HepG2 (cell line): ENCODE measurements around the gene MAP3K1. TPM values are rescaled to one million over a fixed set of nuclear protein-coding genes. Genes with fewer than 3 reads are reported as not detected.

Source experiments
- ATAD3A ChIP-seq: sonication (generic); formaldehyde crosslinking; IDR thresholded peaks from 2 replicates; pipeline ENCODE4 v1.4.0; 2020; ENCODE audit warnings: missing genetic modification reagents
- CENPT ChIP-seq: sonication (generic); formaldehyde crosslinking; IDR thresholded peaks from 2 replicates; pipeline ENCODE4 v1.8.0; 2022; ENCODE audit warnings: low read depth, mild to moderate bottlenecking, moderate library complexity, missing genetic modification reagents
- HCFC1 ChIP-seq: fragments of 150-350 bp; IDR thresholded peaks from 2 replicates; pipeline ENCODE4 v1.6.1; 2014; ENCODE audit warnings: low read depth, low read length
- HOXD1 ChIP-seq: sonication (generic); formaldehyde crosslinking; IDR thresholded peaks from 2 replicates; pipeline ENCODE4 v1.5.0; 2020; ENCODE audit warnings: missing genetic modification reagents
- KDM2A ChIP-seq: sonication (generic); formaldehyde crosslinking; IDR thresholded peaks from 2 replicates; pipeline ENCODE4 v1.4.0; 2020; ENCODE audit warnings: low read depth, missing genetic modification reagents, borderline replicate concordance
- KLF13 ChIP-seq: sonication (generic); formaldehyde crosslinking; IDR thresholded peaks from 2 replicates; pipeline ENCODE4 v1.4.0; 2020; ENCODE audit warnings: mild to moderate bottlenecking, missing genetic modification reagents
- KLF9 ChIP-seq: IDR thresholded peaks from 2 replicates; pipeline ENCODE4 v1.6.1; 2016; ENCODE audit warnings: low read depth
- PAWR ChIP-seq: sonication (generic); formaldehyde crosslinking; IDR thresholded peaks from 2 replicates; pipeline ENCODE4 v1.4.0; 2020; ENCODE audit warnings: missing genetic modification reagents, mild to moderate bottlenecking, borderline replicate concordance
- SAP130 ChIP-seq: IDR thresholded peaks from 2 replicates; pipeline ENCODE4 v1.6.1; 2016; ENCODE audit warnings: low read depth
- SOX5 ChIP-seq: IDR thresholded peaks from 2 replicates; pipeline ENCODE4 v1.6.1; 2016; ENCODE audit warnings: borderline replicate concordance
- SP140L ChIP-seq: sonication (generic); formaldehyde crosslinking; IDR thresholded peaks from 2 replicates; pipeline ENCODE4 v1.4.0; 2020; ENCODE audit warnings: missing genetic modification reagents, borderline replicate concordance
- SSRP1 ChIP-seq: IDR thresholded peaks from 2 replicates; pipeline ENCODE4 v1.6.1; 2016; ENCODE audit warnings: control low read depth
- TAF1 ChIP-seq: sonication (generic); formaldehyde crosslinking; IDR thresholded peaks from 2 replicates; pipeline ENCODE4 v1.4.0; 2020; ENCODE audit warnings: missing genetic modification reagents
- ZFP82 ChIP-seq: sonication (generic); formaldehyde crosslinking; IDR thresholded peaks from 2 replicates; pipeline ENCODE4 v1.5.1; 2020; ENCODE audit warnings: mild to moderate bottlenecking, missing genetic modification reagents, borderline replicate concordance
- ZMYM2 ChIP-seq: sonication (generic); formaldehyde crosslinking; IDR thresholded peaks from 2 replicates; pipeline ENCODE4 v1.8.0; 2022; ENCODE audit warnings: mild to moderate bottlenecking, missing genetic modification reagents
- ZNF3 ChIP-seq: IDR thresholded peaks from 2 replicates; pipeline ENCODE4 v1.7.0; 2017; ENCODE audit warnings: inconsistent platforms
- ZNF33B ChIP-seq: sonication (generic); formaldehyde crosslinking; IDR thresholded peaks from 2 replicates; pipeline ENCODE4 v1.5.1; 2020; ENCODE audit warnings: mild to moderate bottlenecking, missing genetic modification reagents
- ZNF598 ChIP-seq: sonication (generic); formaldehyde crosslinking; IDR thresholded peaks from 2 replicates; pipeline ENCODE4 v1.5.1; 2020; ENCODE audit warnings: mild to moderate bottlenecking, missing genetic modification reagents, borderline replicate concordance
- ZNF678 ChIP-seq: sonication (generic); formaldehyde crosslinking; IDR thresholded peaks from 2 replicates; pipeline ENCODE4 v1.4.0; 2020; ENCODE audit warnings: mild to moderate bottlenecking, missing genetic modification reagents
- polyA plus RNA-seq, 8 experiments: library from polyadenylated mRNA; depleted of rRNA in 3 of 8; stranded (reverse) in 7 of 8; unstranded in 1 of 8; fragments of >200 nt; fragmentation: Illumina TruSeq in 4 of 8; extraction: Trizol in 4 of 8; gene quantifications; 2 replicates each; pipeline versions ENCODE4 v1.2.1 to v1.2.3, GENCODE V29; 2011 to 2016; ENCODE audit warnings: low read depth in 4 of 8, missing spikeins in 1 of 8, mixed read lengths in 1 of 8; ENCODE audit not compliant: insufficient read depth in 1 of 8
- total RNA-seq, 5 experiments: library from RNA; depleted of rRNA; stranded (reverse); fragments of >200 nt; fragmentation: Illumina TruSeq; extraction: Trizol; gene quantifications; 2 replicates each; pipeline ENCODE4 v1.2.3, GENCODE V29; 2016; ENCODE audit warnings: low read depth in 1 of 5
- TF ChIP-seq, protein P1 (sequence below): sonication (generic); formaldehyde crosslinking; IDR thresholded peaks from 2 replicates; pipeline ENCODE4 v1.5.0; 2020; ENCODE audit warnings: missing genetic modification reagents
- TF ChIP-seq, protein P2 (sequence below): sonication (generic); IDR thresholded peaks from 2 replicates; pipeline ENCODE4 v1.6.1; 2016; ENCODE audit warnings: low read depth, borderline replicate concordance
- TF ChIP-seq, protein P3 (sequence below): sonication (generic); formaldehyde crosslinking; IDR thresholded peaks from 2 replicates; pipeline ENCODE4 v1.8.0; 2023; ENCODE audit warnings: mild to moderate bottlenecking, missing genetic modification reagents
- TF ChIP-seq, protein P4 (sequence below): IDR thresholded peaks from 2 replicates; pipeline ENCODE4 v1.4.0; 2020; ENCODE audit warnings: mild to moderate bottlenecking, missing genetic modification reagents

Gene MAP3K1
- total and polyA plus RNA-seq, 2 of the 13 experiments (the other 11 are each of a cell fraction or from before 2014, with no cell fraction given) = 16.4 to 30.3 TPM

DNA sequence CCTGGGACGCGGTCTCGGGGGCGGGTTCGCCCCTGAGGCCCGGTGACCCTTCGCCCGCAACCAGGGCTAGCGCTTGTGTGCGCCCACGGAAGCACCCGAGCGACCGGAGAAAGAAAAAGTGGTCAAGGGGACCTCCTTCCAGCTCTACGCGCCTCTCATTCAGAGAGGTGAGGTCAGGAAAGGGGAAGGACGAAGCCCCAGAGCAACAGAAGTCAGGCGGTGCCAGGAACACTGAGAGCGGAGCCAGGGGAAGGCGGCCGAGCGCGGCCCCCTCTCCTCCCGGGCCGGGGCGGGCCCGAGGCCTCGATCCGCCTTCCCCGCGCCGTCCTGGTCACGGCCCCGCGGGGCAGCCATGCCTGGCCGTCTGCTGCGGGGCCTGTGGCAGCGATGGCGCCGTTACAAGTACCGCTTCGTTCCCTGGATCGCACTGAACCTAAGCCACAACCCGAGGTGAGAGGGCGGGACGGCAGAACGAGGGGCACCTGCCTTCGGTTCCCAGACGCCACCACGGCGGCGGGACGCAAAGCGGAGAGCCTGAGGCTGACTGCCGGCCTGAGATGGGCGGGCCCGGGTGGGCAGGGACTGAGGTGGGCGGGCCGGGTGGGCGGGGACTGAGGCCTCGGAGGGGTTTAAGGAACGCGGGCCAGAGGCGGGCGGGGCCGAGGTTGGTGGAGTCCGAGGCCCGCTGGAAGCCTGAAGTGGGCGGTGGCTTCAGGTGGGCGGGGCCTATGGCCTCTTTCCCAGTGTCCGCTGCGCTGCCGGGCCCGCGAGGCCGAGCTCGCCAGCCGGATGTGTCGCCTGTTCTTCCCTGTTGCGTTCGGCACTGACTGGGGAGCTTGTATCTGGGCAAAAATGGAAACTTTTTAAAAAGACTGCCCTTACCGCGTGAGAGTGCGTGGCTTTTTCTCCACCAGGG is 94.2 kb downstream of the MAP3K1 start, which contains the start of gene SETD9 (continued):
- TF ChIP-seq SAP130 = peak; percentile 71
- TF ChIP-seq TAF1 = peak; percentile 84
- peak; percentile 31; the same call in 1 of the 2 replicates for TF ChIP-seq KDM2A (CRISPR knock-in tag)
- 0 out of 2 replicates have a peak, but pooled peaks have one; percentile 9 for TF ChIP-seq HCFC1
- TF ChIP-seq CENPT (CRISPR knock-in tag) = no peak
- TF ChIP-seq ZNF3 (CRISPR knock-in tag) = no peak
- no peak for TF ChIP-seq KLF13
- 0 out of 2 replicates have a peak, but pooled peaks have one; percentile 18 for TF ChIP-seq HOXD1 (CRISPR knock-in tag)
- no peak for TF ChIP-seq SSRP1 (CRISPR knock-in tag)
- TF ChIP-seq, protein P1, sequence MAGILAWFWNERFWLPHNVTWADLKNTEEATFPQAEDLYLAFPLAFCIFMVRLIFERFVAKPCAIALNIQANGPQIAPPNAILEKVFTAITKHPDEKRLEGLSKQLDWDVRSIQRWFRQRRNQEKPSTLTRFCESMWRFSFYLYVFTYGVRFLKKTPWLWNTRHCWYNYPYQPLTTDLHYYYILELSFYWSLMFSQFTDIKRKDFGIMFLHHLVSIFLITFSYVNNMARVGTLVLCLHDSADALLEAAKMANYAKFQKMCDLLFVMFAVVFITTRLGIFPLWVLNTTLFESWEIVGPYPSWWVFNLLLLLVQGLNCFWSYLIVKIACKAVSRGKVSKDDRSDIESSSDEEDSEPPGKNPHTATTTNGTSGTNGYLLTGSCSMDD (CRISPR knock-in tag) = no peak
- no peak for TF ChIP-seq PAWR (CRISPR knock-in tag)
- TF ChIP-seq, protein P2, sequence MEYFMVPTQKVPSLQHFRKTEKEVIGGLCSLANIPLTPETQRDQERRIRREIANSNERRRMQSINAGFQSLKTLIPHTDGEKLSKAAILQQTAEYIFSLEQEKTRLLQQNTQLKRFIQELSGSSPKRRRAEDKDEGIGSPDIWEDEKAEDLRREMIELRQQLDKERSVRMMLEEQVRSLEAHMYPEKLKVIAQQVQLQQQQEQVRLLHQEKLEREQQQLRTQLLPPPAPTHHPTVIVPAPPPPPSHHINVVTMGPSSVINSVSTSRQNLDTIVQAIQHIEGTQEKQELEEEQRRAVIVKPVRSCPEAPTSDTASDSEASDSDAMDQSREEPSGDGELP = peak; percentile 30; the same call in 1 of the 2 replicates
- TF ChIP-seq KLF9 = 0 out of 2 replicates have a peak, but pooled peaks have one; percentile 33
- 0 out of 2 replicates have a peak, but pooled peaks have one; percentile 58 for TF ChIP-seq ZNF33B (CRISPR knock-in tag)
- peak; percentile 36; the same call in 1 of the 2 replicates for TF ChIP-seq ZNF598 (CRISPR knock-in tag)
- peak; percentile 7; the same call in 1 of the 2 replicates for TF ChIP-seq SOX5 (CRISPR knock-in tag)
- TF ChIP-seq ZMYM2 (CRISPR knock-in tag) = no peak
- peak; percentile 83; the same call in 1 of the 2 replicates for TF ChIP-seq ZFP82 (CRISPR knock-in tag)
- no peak for TF ChIP-seq ZNF678 (CRISPR knock-in tag)
- TF ChIP-seq, protein P3, sequence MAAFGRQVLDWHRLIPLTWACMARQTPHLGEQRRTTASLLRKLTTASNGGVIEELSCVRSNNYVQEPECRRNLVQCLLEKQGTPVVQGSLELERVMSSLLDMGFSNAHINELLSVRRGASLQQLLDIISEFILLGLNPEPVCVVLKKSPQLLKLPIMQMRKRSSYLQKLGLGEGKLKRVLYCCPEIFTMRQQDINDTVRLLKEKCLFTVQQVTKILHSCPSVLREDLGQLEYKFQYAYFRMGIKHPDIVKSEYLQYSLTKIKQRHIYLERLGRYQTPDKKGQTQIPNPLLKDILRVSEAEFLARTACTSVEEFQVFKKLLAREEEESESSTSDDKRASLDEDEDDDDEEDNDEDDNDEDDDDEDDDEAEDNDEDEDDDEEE (CRISPR knock-in tag) = peak; percentile 81; the same call in 1 of the 2 replicates
- TF ChIP-seq, protein P4, sequence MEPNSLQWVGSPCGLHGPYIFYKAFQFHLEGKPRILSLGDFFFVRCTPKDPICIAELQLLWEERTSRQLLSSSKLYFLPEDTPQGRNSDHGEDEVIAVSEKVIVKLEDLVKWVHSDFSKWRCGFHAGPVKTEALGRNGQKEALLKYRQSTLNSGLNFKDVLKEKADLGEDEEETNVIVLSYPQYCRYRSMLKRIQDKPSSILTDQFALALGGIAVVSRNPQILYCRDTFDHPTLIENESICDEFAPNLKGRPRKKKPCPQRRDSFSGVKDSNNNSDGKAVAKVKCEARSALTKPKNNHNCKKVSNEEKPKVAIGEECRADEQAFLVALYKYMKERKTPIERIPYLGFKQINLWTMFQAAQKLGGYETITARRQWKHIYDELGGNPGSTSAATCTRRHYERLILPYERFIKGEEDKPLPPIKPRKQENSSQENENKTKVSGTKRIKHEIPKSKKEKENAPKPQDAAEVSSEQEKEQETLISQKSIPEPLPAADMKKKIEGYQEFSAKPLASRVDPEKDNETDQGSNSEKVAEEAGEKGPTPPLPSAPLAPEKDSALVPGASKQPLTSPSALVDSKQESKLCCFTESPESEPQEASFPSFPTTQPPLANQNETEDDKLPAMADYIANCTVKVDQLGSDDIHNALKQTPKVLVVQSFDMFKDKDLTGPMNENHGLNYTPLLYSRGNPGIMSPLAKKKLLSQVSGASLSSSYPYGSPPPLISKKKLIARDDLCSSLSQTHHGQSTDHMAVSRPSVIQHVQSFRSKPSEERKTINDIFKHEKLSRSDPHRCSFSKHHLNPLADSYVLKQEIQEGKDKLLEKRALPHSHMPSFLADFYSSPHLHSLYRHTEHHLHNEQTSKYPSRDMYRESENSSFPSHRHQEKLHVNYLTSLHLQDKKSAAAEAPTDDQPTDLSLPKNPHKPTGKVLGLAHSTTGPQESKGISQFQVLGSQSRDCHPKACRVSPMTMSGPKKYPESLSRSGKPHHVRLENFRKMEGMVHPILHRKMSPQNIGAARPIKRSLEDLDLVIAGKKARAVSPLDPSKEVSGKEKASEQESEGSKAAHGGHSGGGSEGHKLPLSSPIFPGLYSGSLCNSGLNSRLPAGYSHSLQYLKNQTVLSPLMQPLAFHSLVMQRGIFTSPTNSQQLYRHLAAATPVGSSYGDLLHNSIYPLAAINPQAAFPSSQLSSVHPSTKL = peak; percentile 18; the same call in 1 of the 2 replicates
- no peak for TF ChIP-seq SP140L
- TF ChIP-seq ATAD3A = no peak
